ENCODE results near the gene NCBP1. TPM values are rescaled to one million over a fixed set of nuclear protein-coding genes. Genes with fewer than 3 reads are reported as not detected.

NCBP1 gene
- total and polyA plus RNA-seq, 9 of the 15 experiments (the other 6 are each of a cell fraction or from before 2014, with no cell fraction given) = 29.4 to 69.7 (median 57.5) TPM

GRCh38 chr9:97647996-97648395, 14.4 kb downstream of the NCBP1 start (continued):
- TF ChIP-seq NCOA4 (IDR thresholded peaks at IDR 0.05; ENCODE audit: partially characterized antibody) (no peak), NFE2L1 (tag; IDR thresholded peaks at IDR 0.05; ENCODE audit: borderline replicate concordance, low read depth) (no peak), TCF7 (IDR thresholded peaks at IDR 0.05; ENCODE audit: borderline replicate concordance) (no peak), SRSF3 (IDR thresholded peaks at IDR 0.05; ENCODE audit: insufficient read depth, low read length) (no peak), ZZZ3 (IDR thresholded peaks at IDR 0.05) (no peak), HDAC6 (IDR thresholded peaks at IDR 0.05; ENCODE audit: low read depth, low read length) (no peak)

- FAIRE-seq = no peak
- Histone ChIP-seq H2AFZ (ENCODE audit: low read depth, low read length) (no peak overlapping the region), H3K9ac (ENCODE audit: insufficient read depth in 1 of 2, low read depth in 2 of 2, low read length in 2 of 2) (no peak overlapping the region), H3K79me2 (ENCODE audit: control insufficient read depth, insufficient read depth, low read length) (no peaks in the 10 kb centered on the region), H4K20me1 (replicated peaks; ENCODE audit: control insufficient read depth, insufficient read depth, low read length) (no peaks in the 10 kb centered on the region), H3K9me1 (ENCODE audit: control insufficient read depth, insufficient read depth, low read length) (no peaks in the 10 kb centered on the region), H3K4me2 (ENCODE audit: insufficient read depth, low read length) (no peak overlapping the region), H3K27ac (ENCODE audit: extremely low read depth, low read depth, low read length) (no peak overlapping the region), H3K27me3 (ENCODE audit: control insufficient read depth in 2 of 2, insufficient read depth in 2 of 2, low read length in 2 of 2) (no peaks in the 10 kb centered on the region), H3K4me3 (no peak overlapping the region), H3K36me3 (ENCODE audit: control insufficient read depth, insufficient read depth, low read length) (peaks cover 98% of the 10 kb centered on the region), H3K9me3 (replicated peaks; ENCODE audit: control insufficient read depth, insufficient read depth, low read depth, low read length) (no peaks in the 10 kb centered on the region), H3K4me1 (replicated peaks in 1 of 2; ENCODE audit: control insufficient read depth in 2 of 2, insufficient read depth in 2 of 2, low read length in 2 of 2) (no peaks in the 10 kb centered on the region)
- POLR2A ChIA-PET = interaction anchor here (1.1 to 1.5 kb wide), 3 partner anchors 8 to 28 kb away, joined by 3 to 4 read pairs (median 3); no protein-coding TSS in a partner anchor
- DNase-seq (ENCODE audit: extremely low read depth in 1 of 4, low spot score in 3 of 4) = no peak
- intact Hi-C loops (cut with micrococcal nuclease) = no loop called here
- in situ Hi-C loops (cut with MboI) = no loop called here
- WGBS (ENCODE audit: insufficient coverage, low coverage, missing lambda C conversion rate) = 88% methylated on average over 3 of the region's 3 CpGs
- BruUV-seq (replicated peaks) = no TSS peak
- CTCF ChIA-PET (ENCODE audit: low intra/inter-chr PET ratio) = no interaction called here
- ATAC-seq = no peak
- TF ChIP-seq E2F4 (CRISPR knock-in tag; IDR thresholded peaks at IDR 0.05; ENCODE audit: low read depth) = no peak
- TF ChIP-seq TCF15 (CRISPR knock-in tag; IDR thresholded peaks at IDR 0.05) = no peak
- TF ChIP-seq ZBTB34 (CRISPR knock-in tag; IDR thresholded peaks at IDR 0.05) = no peak
- TF ChIP-seq ZKSCAN1 (IDR thresholded peaks at IDR 0.05; ENCODE audit: low read depth, low read length) = no peak
- TF ChIP-seq PHF8 (IDR thresholded peaks at IDR 0.05; ENCODE audit: borderline replicate concordance, low read length) = no peak
- no peak for TF ChIP-seq ZHX1 (conservative IDR thresholded peaks at IDR 0.05; ENCODE audit: low read length)
- no peak for TF ChIP-seq PKNOX1 (IDR thresholded peaks at IDR 0.05)
- no peak for TF ChIP-seq MYNN (IDR thresholded peaks at IDR 0.05)
- TF ChIP-seq MYNN (CRISPR knock-in tag; IDR thresholded peaks at IDR 0.05) = no peak
Observed at GRCh38 chr9:97651646-97652045, 18.0 kb downstream of the NCBP1 start.
